ENCODE measurements around the gene TGFB2. TPM values are rescaled to one million over a fixed set of nuclear protein-coding genes. Genes with fewer than 3 reads are reported as not detected.

Gene TGFB2
- total RNA-seq, 2 experiments from 2014 or later: 0.03 to 0.11 TPM

- Histone ChIP-seq H2AFZ (ENCODE audit: low read length) (no peak overlapping the region), H3K4me1 (ENCODE audit: insufficient read depth, low read length, poor library complexity, severe bottlenecking) (no peaks in the 10 kb centered on the region), H3K79me2 (ENCODE audit: insufficient read depth, low read depth, low read length) (no peaks in the 10 kb centered on the region), H3K36me3 (ENCODE audit: insufficient read depth, low read length) (no peaks in the 10 kb centered on the region), H3K9me2 (ENCODE audit: insufficient read depth, low read length) (no peaks in the 10 kb centered on the region), H3K27ac (ENCODE audit: low read depth, low read length, poor library complexity, severe bottlenecking) (no peak overlapping the region), H3K9me3 (ENCODE audit: low read length) (no peaks in the 10 kb centered on the region), H3K4me3 (ENCODE audit: low read depth, low read length, poor library complexity, severe bottlenecking) (no peak overlapping the region), H3K4me2 (ENCODE audit: low read length) (no peak overlapping the region), H4K20me1 (ENCODE audit: insufficient read depth, low read length) (no peaks in the 10 kb centered on the region)
- intact Hi-C loops (cut with micrococcal nuclease; ENCODE audit: unreplicated experiment): no loop called here
- no TSS peak for BruUV-seq (replicated peaks)
- POLR2A ChIA-PET: no interaction called here
- TF ChIP-seq EZH2phosphoT487 (IDR thresholded peaks at IDR 0.05; ENCODE audit: borderline replicate concordance, low read depth, low read length) (no peak), CTCF (conservative IDR thresholded peaks at IDR 0.05; ENCODE audit: low read length) (no peak)
- CTCF ChIA-PET (ENCODE audit: unreplicated experiment): no interaction called here
- DNase-seq (ENCODE audit: low spot score): no peak
Measured at GRCh38 chr1:218463194-218464156, 118.3 kb downstream of the TGFB2 start.

GRCh38 chr1:218464871-218465270, 119.7 kb downstream of the TGFB2 start:
- Histone ChIP-seq H3K4me3 (ENCODE audit: low read depth, low read length, poor library complexity, severe bottlenecking) (no peak overlapping the region), H3K36me3 (ENCODE audit: insufficient read depth, low read length) (no peaks in the 10 kb centered on the region), H3K4me1 (ENCODE audit: insufficient read depth, low read length, poor library complexity, severe bottlenecking) (no peaks in the 10 kb centered on the region), H4K20me1 (ENCODE audit: insufficient read depth, low read length) (no peaks in the 10 kb centered on the region), H3K9me2 (ENCODE audit: insufficient read depth, low read length) (no peaks in the 10 kb centered on the region), H3K27ac (ENCODE audit: low read depth, low read length, poor library complexity, severe bottlenecking) (no peak overlapping the region), H3K4me2 (ENCODE audit: low read length) (no peak overlapping the region), H3K9me3 (ENCODE audit: low read length) (no peaks in the 10 kb centered on the region), H2AFZ (ENCODE audit: low read length) (no peak overlapping the region), H3K79me2 (ENCODE audit: insufficient read depth, low read depth, low read length) (no peaks in the 10 kb centered on the region)
- ChIA-PET CTCF (ENCODE audit: unreplicated experiment) (no interaction called here), POLR2A (no interaction called here)
- no peak for DNase-seq (ENCODE audit: low spot score)
- intact Hi-C loops (cut with micrococcal nuclease; ENCODE audit: unreplicated experiment): no loop called here
- TF ChIP-seq CTCF (conservative IDR thresholded peaks at IDR 0.05; ENCODE audit: low read length) (no peak), EZH2phosphoT487 (IDR thresholded peaks at IDR 0.05; ENCODE audit: borderline replicate concordance, low read depth, low read length) (no peak)
- BruUV-seq (replicated peaks): no TSS peak
